K562 (cell line): Measurements from ENCODE around the gene PPP1R10. TPM values are rescaled to one million over a fixed set of nuclear protein-coding genes. Genes with fewer than 3 reads are reported as not detected.

Source experiments
- CEBPZ ChIP-seq: fragments of 150-350 bp; IDR thresholded peaks from 2 replicates; pipeline ENCODE4 v1.6.1; 2014; ENCODE audit warnings: low read depth, mild to moderate bottlenecking, low read length, borderline replicate concordance
- ETS2 ChIP-seq: IDR thresholded peaks from 2 replicates; pipeline ENCODE4 v1.6.1; 2016; ENCODE audit warnings: borderline replicate concordance, missing genetic modification characterization, mild to moderate bottlenecking, moderate library complexity, missing compliant biosample characterization; ENCODE audit not compliant: poor library complexity, severe bottlenecking
- HNRNPH1 ChIP-seq: fragments of 200-400 bp; formaldehyde crosslinking; optimal IDR thresholded peaks from 2 replicates; pipeline ENCODE3; 2017; ENCODE audit warnings: low read depth, mild to moderate bottlenecking, low read length, moderate library complexity
- KLF1 ChIP-seq: fragments of 450-650 bp; IDR thresholded peaks from 2 replicates; pipeline ENCODE4 v1.6.1; 2016; ENCODE audit warnings: missing genetic modification characterization, missing compliant biosample characterization
- MECOM ChIP-seq: fragments of 250-450 bp; sonication (Bioruptor Pico); IDR thresholded peaks from 2 replicates; pipeline ENCODE4 v1.8.0; 2022; ENCODE audit warnings: inconsistent platforms
- MLLT1 ChIP-seq, 2 experiments: fragments of 450-650 bp; IDR thresholded peaks; 2 replicates each; pipeline ENCODE4 v1.6.1; 2016
- RB1 ChIP-seq: fragments of 450-650 bp; IDR thresholded peaks from 2 replicates; pipeline ENCODE4 v1.6.1; 2017; ENCODE audit warnings: low read depth, mild to moderate bottlenecking
- RBBP5 ChIP-seq: fragments of 200-600 bp; sonication (generic); IDR thresholded peaks from 2 replicates; pipeline ENCODE4 v1.6.1; 2012; ENCODE audit warnings: borderline replicate concordance, mild to moderate bottlenecking, low read length, control low read depth, inconsistent platforms; ENCODE audit not compliant: insufficient read depth, poor library complexity, severe bottlenecking
- RBM25 ChIP-seq: fragments of 200-400 bp; formaldehyde crosslinking; IDR thresholded peaks from 2 replicates; pipeline ENCODE4 v1.6.1; 2018; ENCODE audit warnings: low read length, low read depth, moderate library complexity; ENCODE audit not compliant: severe bottlenecking
- ZNF253 ChIP-seq: fragments of 250-450 bp; sonication (Bioruptor Pico); conservative IDR thresholded peaks from 2 replicates; pipeline ENCODE4 v1.6.1; 2021; ENCODE audit warnings: mild to moderate bottlenecking
- ZNF354B ChIP-seq: fragments of 250-450 bp; sonication (Bioruptor Pico); IDR thresholded peaks from 2 replicates; pipeline ENCODE4 v1.4.0; 2020
- ZNF41 ChIP-seq: fragments of 250-450 bp; sonication (Bioruptor Pico); conservative IDR thresholded peaks from 2 replicates; pipeline ENCODE4 v1.4.0; 2020; ENCODE audit warnings: mild to moderate bottlenecking
- ZNF431 ChIP-seq: sonication (generic); formaldehyde crosslinking; IDR thresholded peaks from 2 replicates; pipeline ENCODE4 v1.8.0; 2022; ENCODE audit warnings: mild to moderate bottlenecking, missing genetic modification reagents
- ZNF75A ChIP-seq: fragments of 450-650 bp; formaldehyde crosslinking; IDR thresholded peaks from 2 replicates; pipeline ENCODE4 v1.4.0; 2020; ENCODE audit warnings: mild to moderate bottlenecking
- ZNF766 ChIP-seq: fragments of 200-800 bp; sonication (Bioruptor generic); conservative IDR thresholded peaks from 2 replicates; pipeline ENCODE4 v1.6.1; 2016; ENCODE audit warnings: missing genetic modification characterization, missing compliant biosample characterization
- polyA plus RNA-seq, 8 experiments: library from polyadenylated mRNA; depleted of rRNA in 4 of 8; stranded (reverse) in 5 of 8; unstranded in 3 of 8; fragments of >200 nt; fragmentation: Nextera tagmentation in 2 of 8; fragmentation: Illumina TruSeq in 1 of 8; extraction: Ambion mirVana in 2 of 8; extraction: Trizol in 1 of 8; gene quantifications; 2 replicates each; pipeline versions ENCODE4 v1.2.1 to v1.2.3, GENCODE V29; 2011 to 2014; ENCODE audit warnings: inconsistent platforms in 1 of 8, missing spikeins in 1 of 8
- total RNA-seq, 7 experiments: library from RNA; depleted of rRNA in 6 of 7; stranded (reverse); fragments of >200 nt in 6 of 7; fragmentation: Illumina TruSeq in 2 of 7; extraction: Trizol in 2 of 7; gene quantifications; 2 replicates each; pipeline versions ENCODE4 v1.2.1 to v1.2.3, GENCODE V29; 2011 to 2021; ENCODE audit warnings: low replicate concordance in 1 of 7
- TF ChIP-seq, protein P1 (sequence below): IDR thresholded peaks from 2 replicates; pipeline ENCODE4 v1.6.1; 2011; ENCODE audit warnings: borderline replicate concordance, low read depth, mild to moderate bottlenecking, moderate library complexity, low read length; ENCODE audit not compliant: insufficient read depth, poor library complexity, severe bottlenecking
- TF ChIP-seq, protein P2 (sequence below): sonication (generic); formaldehyde crosslinking; IDR thresholded peaks from 2 replicates; pipeline ENCODE4 v1.8.0; 2022; ENCODE audit warnings: missing genetic modification reagents, mild to moderate bottlenecking, moderate library complexity, borderline replicate concordance

Gene PPP1R10
- total and polyA plus RNA-seq, 9 of the 15 experiments (the other 6 are each of a cell fraction or from before 2014, with no cell fraction given), result 14.1 to 65.5 (median 32.6) TPM

GRCh38 chr6:30556906-30557682 lies 59.9 kb downstream of the PPP1R10 start, which contains the start of gene PRR3 (continued):
- TF ChIP-seq, protein P1, sequence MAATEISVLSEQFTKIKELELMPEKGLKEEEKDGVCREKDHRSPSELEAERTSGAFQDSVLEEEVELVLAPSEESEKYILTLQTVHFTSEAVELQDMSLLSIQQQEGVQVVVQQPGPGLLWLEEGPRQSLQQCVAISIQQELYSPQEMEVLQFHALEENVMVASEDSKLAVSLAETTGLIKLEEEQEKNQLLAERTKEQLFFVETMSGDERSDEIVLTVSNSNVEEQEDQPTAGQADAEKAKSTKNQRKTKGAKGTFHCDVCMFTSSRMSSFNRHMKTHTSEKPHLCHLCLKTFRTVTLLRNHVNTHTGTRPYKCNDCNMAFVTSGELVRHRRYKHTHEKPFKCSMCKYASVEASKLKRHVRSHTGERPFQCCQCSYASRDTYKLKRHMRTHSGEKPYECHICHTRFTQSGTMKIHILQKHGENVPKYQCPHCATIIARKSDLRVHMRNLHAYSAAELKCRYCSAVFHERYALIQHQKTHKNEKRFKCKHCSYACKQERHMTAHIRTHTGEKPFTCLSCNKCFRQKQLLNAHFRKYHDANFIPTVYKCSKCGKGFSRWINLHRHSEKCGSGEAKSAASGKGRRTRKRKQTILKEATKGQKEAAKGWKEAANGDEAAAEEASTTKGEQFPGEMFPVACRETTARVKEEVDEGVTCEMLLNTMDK, result no peak
- no peak for TF ChIP-seq ZNF75A
- TF ChIP-seq, protein P2, sequence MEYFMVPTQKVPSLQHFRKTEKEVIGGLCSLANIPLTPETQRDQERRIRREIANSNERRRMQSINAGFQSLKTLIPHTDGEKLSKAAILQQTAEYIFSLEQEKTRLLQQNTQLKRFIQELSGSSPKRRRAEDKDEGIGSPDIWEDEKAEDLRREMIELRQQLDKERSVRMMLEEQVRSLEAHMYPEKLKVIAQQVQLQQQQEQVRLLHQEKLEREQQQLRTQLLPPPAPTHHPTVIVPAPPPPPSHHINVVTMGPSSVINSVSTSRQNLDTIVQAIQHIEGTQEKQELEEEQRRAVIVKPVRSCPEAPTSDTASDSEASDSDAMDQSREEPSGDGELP, result peak; percentile 81
- peak in 1 of 2 experiments; percentile 33; a peak in 3 of 4 replicates for TF ChIP-seq MLLT1 (IDR thresholded peaks at IDR 0.05)
- peak; percentile 31 for TF ChIP-seq ZNF431 (CRISPR knock-in tag)
- TF ChIP-seq RB1, result no peak; the same call in 1 of the 2 replicates
- TF ChIP-seq HNRNPH1, result no peak
- TF ChIP-seq MECOM, result no peak
- no peak for TF ChIP-seq RBM25
- peak; percentile 95 for TF ChIP-seq RBBP5
- TF ChIP-seq ZNF766 (CRISPR knock-in tag), result no peak
- TF ChIP-seq ZNF253 (CRISPR knock-in tag), result no peak
- peak; percentile 26; the same call in 1 of the 2 replicates for TF ChIP-seq ZNF41 (CRISPR knock-in tag)
- no peak for TF ChIP-seq CEBPZ
- no peak for TF ChIP-seq KLF1
- TF ChIP-seq ZNF354B (CRISPR knock-in tag), result no peak
- no peak for TF ChIP-seq ETS2 (tag)
